Mucosa of gallbladder (tissue), 1 donor: Measurements from ENCODE around the gene EPS15. TPM values are rescaled to one million over a fixed set of nuclear protein-coding genes. Genes with fewer than 3 reads are reported as not detected.
"Not testable (repeated sequence)": the region's sequence is repeated elsewhere in the genome, so short reads cannot be mapped to it uniquely, and the experiment has no call there.

Experiments
- DNase-seq: peaks from one replicate; pipeline ENCODE4 v3.0.0-alpha.2; 2020; ENCODE audit warnings: low spot score
- total RNA-seq: library from RNA; stranded (reverse); gene quantifications from one replicate; pipeline ENCODE4 v1.2.1, GENCODE V29; 2021
- donor health status: DM: no; HTN: no; CAD: no.

EPS15 gene
- total RNA-seq, 1 donor from 2014 or later = 67.0 TPM

- DNase-seq = no peak
Measured at GRCh38 chr1:51425955-51426354, 93.1 kb downstream of the EPS15 start.

- DNase-seq = no peak
Measured at GRCh38 chr1:51425273-51425672, 93.8 kb downstream of the EPS15 start.

- no peak for DNase-seq
Measured at GRCh38 chr1:51423073-51423821, 95.8 kb downstream of the EPS15 start.

GRCh38 chr1:51422367-51423072, 96.5 kb downstream of the EPS15 start:
- DNase-seq = no peak

- no peak for DNase-seq
Measured at GRCh38 chr1:51421964-51422363, 97.1 kb downstream of the EPS15 start.

GRCh38 chr1:51420867-51421627, 98.0 kb downstream of the EPS15 start:
- no peak for DNase-seq

GRCh38 chr1:51418384-51418959, 100.6 kb downstream of the EPS15 start:
- DNase-seq = no peak

GRCh38 chr1:51417496-51418383, 101.3 kb downstream of the EPS15 start:
- no peak for DNase-seq

- no peak for DNase-seq
Measured at GRCh38 chr1:51416910-51417309, 102.2 kb downstream of the EPS15 start.

GRCh38 chr1:51415963-51416362, 103.1 kb downstream of the EPS15 start:
- DNase-seq = no peak

GRCh38 chr1:51414811-51415210, 104.3 kb downstream of the EPS15 start:
- DNase-seq = no peak

GRCh38 chr1:51411820-51412219, 107.2 kb downstream of the EPS15 start:
- DNase-seq = not testable (repeated sequence)

- no peak for DNase-seq
Measured at GRCh38 chr1:51410568-51411460, 108.3 kb downstream of the EPS15 start.

GRCh38 chr1:51409755-51410541, 109.1 kb downstream of the EPS15 start:
- not testable (repeated sequence) for DNase-seq

- no peak for DNase-seq
Measured at GRCh38 chr1:51392241-51392640, 126.8 kb downstream of the EPS15 start.

GRCh38 chr1:51390641-51391040, 128.4 kb downstream of the EPS15 start:
- DNase-seq = not testable (repeated sequence)

GRCh38 chr1:51387288-51387687, 131.8 kb downstream of the EPS15 start:
- not testable (repeated sequence) for DNase-seq

GRCh38 chr1:51386259-51386658, 132.8 kb downstream of the EPS15 start:
- not testable (repeated sequence) for DNase-seq

GRCh38 chr1:51385776-51386175, 133.3 kb downstream of the EPS15 start:
- DNase-seq = no peak
